ENCODE measurements around the gene CROCC2. TPM values are rescaled to one million over a fixed set of nuclear protein-coding genes. Genes with fewer than 3 reads are reported as not detected.

Gene CROCC2
- total RNA-seq, 1 donor from 2014 or later, result not detected

GRCh38 chr2:240902615-240903041 is 3.5 kb upstream of the CROCC2 start:
- H3K9me3 Mint-ChIP-seq (ENCODE audit: unreplicated experiment), result no peaks in the 10 kb centered on the region
- H3K4me3 Mint-ChIP-seq (ENCODE audit: unreplicated experiment), result no peak overlapping the region
- H3K36me3 Mint-ChIP-seq (ENCODE audit: low read depth, unreplicated experiment), result no peaks in the 10 kb centered on the region
- no peak for DNase-seq (ENCODE audit: low spot score)
- TF ChIP-seq CTCF (IDR thresholded peaks at IDR 0.05; ENCODE audit: unreplicated experiment), result no peak
- H3K27ac Mint-ChIP-seq (ENCODE audit: unreplicated experiment), result no peak overlapping the region
- H3K4me1 Mint-ChIP-seq (ENCODE audit: unreplicated experiment), result peaks cover 6% of the 10 kb centered on the region
- H3K27me3 Mint-ChIP-seq (ENCODE audit: unreplicated experiment), result peaks cover 4% of the 10 kb centered on the region

GRCh38 chr2:240903191-240904060 is 2.7 kb upstream of the CROCC2 start:
- no peak for DNase-seq (ENCODE audit: low spot score)
- no peak overlapping the region for H3K27ac Mint-ChIP-seq (ENCODE audit: unreplicated experiment)
- no peaks in the 10 kb centered on the region for H3K36me3 Mint-ChIP-seq (ENCODE audit: low read depth, unreplicated experiment)
- H3K27me3 Mint-ChIP-seq (ENCODE audit: unreplicated experiment), result peaks cover 4% of the 10 kb centered on the region
- H3K9me3 Mint-ChIP-seq (ENCODE audit: unreplicated experiment), result no peaks in the 10 kb centered on the region
- TF ChIP-seq CTCF (IDR thresholded peaks at IDR 0.05; ENCODE audit: unreplicated experiment), result no peak
- no peak overlapping the region for H3K4me3 Mint-ChIP-seq (ENCODE audit: unreplicated experiment)
- H3K4me1 Mint-ChIP-seq (ENCODE audit: unreplicated experiment), result peaks cover 4% of the 10 kb centered on the region

GRCh38 chr2:240904216-240905175 is 1.6 kb upstream of the CROCC2 start:
- no peaks in the 10 kb centered on the region for H3K4me1 Mint-ChIP-seq (ENCODE audit: unreplicated experiment)
- no peak for TF ChIP-seq CTCF (IDR thresholded peaks at IDR 0.05; ENCODE audit: unreplicated experiment)
- no peak overlapping the region for H3K27ac Mint-ChIP-seq (ENCODE audit: unreplicated experiment)
- no peaks in the 10 kb centered on the region for H3K9me3 Mint-ChIP-seq (ENCODE audit: unreplicated experiment)
- no peak overlapping the region for H3K4me3 Mint-ChIP-seq (ENCODE audit: unreplicated experiment)
- peaks cover 5% of the 10 kb centered on the region for H3K27me3 Mint-ChIP-seq (ENCODE audit: unreplicated experiment)
- no peak for DNase-seq (ENCODE audit: low spot score)
- no peaks in the 10 kb centered on the region for H3K36me3 Mint-ChIP-seq (ENCODE audit: low read depth, unreplicated experiment)

GRCh38 chr2:240905176-240905781 is 857 bp upstream of the CROCC2 start:
- no peak overlapping the region for H3K4me3 Mint-ChIP-seq (ENCODE audit: unreplicated experiment)
- TF ChIP-seq CTCF (IDR thresholded peaks at IDR 0.05; ENCODE audit: unreplicated experiment), result no peak

More at GRCh38 chr2:240905176-240905781, 857 bp upstream of the CROCC2 start:
- Mint-ChIP-seq H3K27me3 (ENCODE audit: unreplicated experiment) (peaks cover 7% of the 10 kb centered on the region), H3K36me3 (ENCODE audit: low read depth, unreplicated experiment) (no peaks in the 10 kb centered on the region), H3K4me1 (ENCODE audit: unreplicated experiment) (no peaks in the 10 kb centered on the region), H3K9me3 (ENCODE audit: unreplicated experiment) (no peaks in the 10 kb centered on the region), H3K27ac (ENCODE audit: unreplicated experiment) (no peak overlapping the region)
- DNase-seq (ENCODE audit: low spot score), result no peak
